Lung (tissue), 12 donors: Measurements from ENCODE around the gene PDE9A. TPM values are rescaled to one million over a fixed set of nuclear protein-coding genes. Genes with fewer than 3 reads are reported as not detected.

Source experiments
- ATAC-seq: fragments of 200-7000 bp; cut with Tn5 transposase; one replicate; pipeline ENCODE4 v1.9.1; 2020; ENCODE audit warnings: moderate number of reproducible peaks; ENCODE audit not compliant: insufficient read depth, low FRiP score
- DNase-seq, 3 donors: peaks; one replicate each; pipeline ENCODE4 v3.0.0-alpha.2; 2013 to 2017
- H3K27ac ChIP-seq, 2 donors: one replicate each; pipeline ENCODE4 v1.5.1; 2013; ENCODE audit warnings: mild to moderate bottlenecking in 2 of 2, moderate library complexity in 2 of 2, control low read depth in 1 of 2, inconsistent platforms in 1 of 2, low read depth in 1 of 2, low read length in 1 of 2
- H3K27me3 ChIP-seq, 3 donors: one replicate each; pipeline ENCODE4 v1.5.1; 2013; ENCODE audit warnings: low read length in 2 of 3; ENCODE audit not compliant: control insufficient read depth in 3 of 3, insufficient read depth in 3 of 3
- H3K36me3 ChIP-seq, 4 donors: one replicate each; pipeline ENCODE4 v1.5.1; 2013; ENCODE audit warnings: low read length in 4 of 4, mild to moderate bottlenecking in 1 of 4, moderate library complexity in 1 of 4; ENCODE audit not compliant: control insufficient read depth in 4 of 4, insufficient read depth in 4 of 4
- H3K4me1 ChIP-seq, 5 donors: one replicate each; pipeline ENCODE4 v1.5.1; 2013; ENCODE audit warnings: low read length in 5 of 5, mild to moderate bottlenecking in 2 of 5, moderate library complexity in 1 of 5; ENCODE audit not compliant: control insufficient read depth in 5 of 5, insufficient read depth in 5 of 5
- H3K4me3 ChIP-seq: one replicate; pipeline ENCODE4 v1.5.1; 2013; ENCODE audit warnings: mild to moderate bottlenecking, control low read depth, moderate library complexity
- H3K9ac ChIP-seq, 2 donors: one replicate each; pipeline ENCODE4 v1.5.1; 2013; ENCODE audit warnings: low read length in 2 of 2, control low read depth in 1 of 2; ENCODE audit not compliant: insufficient read depth in 1 of 2
- H3K9me3 ChIP-seq, 4 donors: one replicate each; pipeline ENCODE4 v1.5.1; 2013; ENCODE audit warnings: low read length in 3 of 4, mild to moderate bottlenecking in 1 of 4, moderate library complexity in 1 of 4; ENCODE audit not compliant: control insufficient read depth in 4 of 4, insufficient read depth in 3 of 4
- CTCF ChIP-seq: IDR thresholded peaks from 2 replicates; pipeline ENCODE4 v1.5.1; 2012; ENCODE audit warnings: mild to moderate bottlenecking; ENCODE audit errors: control extremely low read depth, extremely low read depth
- WGBS, 2 donors: extraction: QIAGEN DNeasy Blood & Tissue Kit; methylation state at CpG; one replicate each; pipeline ENCODE4 v1.1.7; 2013; 5-methylcytosine and 5-hydroxymethylcytosine counted together
- polyA plus RNA-seq, 2 donors: library from polyadenylated mRNA; stranded (reverse); fragments of 200-250 nt; gene quantifications; one replicate each; pipeline ENCODE4 v1.2.1, GENCODE V29; 2013
- total RNA-seq, 2 donors: library from RNA; depleted of rRNA in 1 of 2; stranded (reverse); fragments of >200 nt in 1 of 2; gene quantifications; one replicate each; pipeline ENCODE4 v1.2.1, GENCODE V29; 2014 to 2021
- donor health status: control.
- donor health status: control.
- donor health status: Bipolar disorder and iron deficiency.
- donor health status: healthy.
- donor health status: DM: yes; HTN: yes; CAD: no.

PDE9A gene
- total and polyA plus RNA-seq, 4 donors, result 5.3 to 17.0 (median 6.9) TPM

GRCh38 chr21:42691901-42692559 is 38.6 kb downstream of the PDE9A start:
- H3K9me3 ChIP-seq, result no peaks in the 10 kb centered on the region

GRCh38 chr21:42692688-42693087 is 39.3 kb downstream of the PDE9A start:
- no peaks in the 10 kb centered on the region for H3K9me3 ChIP-seq
- WGBS, 2 donors, result 96 to 97% methylated on average over 24 of the region's 24 CpGs
- H3K4me3 ChIP-seq, result no peak overlapping the region
- H3K27ac ChIP-seq, result no peak overlapping the region
- H3K4me1 ChIP-seq, result peaks cover 0 to 4% (median 0%) of the 10 kb centered on the region in 5 donors
- H3K36me3 ChIP-seq, result peaks cover 0 to 18% (median 6%) of the 10 kb centered on the region in 4 donors
- H3K27me3 ChIP-seq, result no peaks in the 10 kb centered on the region
- DNase-seq (no peak), ATAC-seq (no peak)
- no peak overlapping the region for H3K9ac ChIP-seq
- TF ChIP-seq CTCF, result no peak

More at GRCh38 chr21:42691901-42692559, 38.6 kb downstream of the PDE9A start:
- ATAC-seq (no peak), DNase-seq (no peak)
- Histone ChIP-seq H3K27ac (no peak overlapping the region), H3K27me3 (no peaks in the 10 kb centered on the region), H3K4me3 (no peak overlapping the region), H3K4me1 (peaks cover 0 to 4% (median 0%) of the 10 kb centered on the region in 5 donors), H3K9ac (no peak overlapping the region), H3K36me3 (peaks cover 0 to 21% (median 6%) of the 10 kb centered on the region in 4 donors)
- WGBS, 2 donors, result 93% methylated on average over 19 of the region's 19 CpGs
- TF ChIP-seq CTCF, result no peak

GRCh38 chr21:42694751-42695696 is 41.6 kb downstream of the PDE9A start:
- TF ChIP-seq CTCF, result no peak
- no peak overlapping the region for H3K4me3 ChIP-seq
- DNase-seq (no peak), ATAC-seq (no peak)
- H3K36me3 ChIP-seq, result peaks cover 0 to 15% (median 2%) of the 10 kb centered on the region in 4 donors
- no peaks in the 10 kb centered on the region for H3K27me3 ChIP-seq
- H3K27ac ChIP-seq, result no peak overlapping the region
- 89 to 93% methylated on average over 20 of the region's 20 CpGs for WGBS, 2 donors
- no peak overlapping the region for H3K9ac ChIP-seq
- no peaks in the 10 kb centered on the region for H3K9me3 ChIP-seq
- H3K4me1 ChIP-seq, result peaks cover 0 to 4% (median 0%) of the 10 kb centered on the region in 5 donors
